Thyroid gland (tissue), 4 donors: ENCODE results near the gene PTPRT.

Experiments used
- CTCF ChIP-seq, 6 experiments: fragments of 200-600 bp in 3 of 6; fragments of 450-650 bp in 3 of 6; sonication (generic) in 3 of 6; IDR thresholded peaks; one replicate each; pipeline ENCODE4 v1.5.1; 2016 to 2019; ENCODE audit warnings: antibody characterized with exemption in 6 of 6, mild to moderate bottlenecking in 2 of 6, inconsistent platforms in 1 of 6, moderate library complexity in 1 of 6
- POLR2A ChIP-seq, 2 donors: fragments of 450-650 bp; IDR thresholded peaks; one replicate each; pipeline ENCODE4 v1.6.1; 2017; ENCODE audit warnings: antibody characterized with exemption in 2 of 2, mild to moderate bottlenecking in 2 of 2, moderate library complexity in 1 of 2

- no peak for TF ChIP-seq CTCF (IDR thresholded peaks at IDR 0.05)
- no peak for TF ChIP-seq POLR2A (IDR thresholded peaks at IDR 0.05)
Observed at GRCh38 chr20:43123180-43123579, 66.5 kb downstream of the PTPRT start.
